ENCODE results near the gene ADI1.

The ADI1 gene

GRCh38 chr2:3465844-3466481 is 53.4 kb downstream of the ADI1 start:
- H3K4me3 ChIP-seq (ENCODE audit: insufficient read length, low read depth) = no peak overlapping the region
- peaks cover 57% of the 10 kb centered on the region for H3K36me3 ChIP-seq (ENCODE audit: insufficient read depth, insufficient read length, low read length)
- no peaks in the 10 kb centered on the region for H3K9me3 ChIP-seq (ENCODE audit: insufficient read depth, low read length)
- H3K27me3 ChIP-seq (ENCODE audit: insufficient read depth, insufficient read length) = no peaks in the 10 kb centered on the region
- DNase-seq (ENCODE audit: low read depth, low spot score) = no peak
- H3K9ac ChIP-seq (ENCODE audit: insufficient read length, low read depth) = peak overlapping the region; percentile 28
- TF ChIP-seq ZNF274 (IDR thresholded peaks at IDR 0.05; ENCODE audit: low read depth, low read length) = no peak
- no peak for TF ChIP-seq SUZ12 (IDR thresholded peaks at IDR 0.05; ENCODE audit: extremely low read depth, insufficient read depth, insufficient read length)
- no peak for TF ChIP-seq YY1 (IDR thresholded peaks at IDR 0.05; ENCODE audit: insufficient read depth, insufficient read length)
- H3K4me1 ChIP-seq (ENCODE audit: insufficient read depth, insufficient read length) = no peaks in the 10 kb centered on the region

GRCh38 chr2:3465328-3465727 is 54.0 kb downstream of the ADI1 start:
- H3K9me3 ChIP-seq (ENCODE audit: insufficient read depth, low read length) = no peaks in the 10 kb centered on the region
- H3K27me3 ChIP-seq (ENCODE audit: insufficient read depth, insufficient read length) = no peaks in the 10 kb centered on the region
- H3K4me1 ChIP-seq (ENCODE audit: insufficient read depth, insufficient read length) = no peaks in the 10 kb centered on the region
- TF ChIP-seq SUZ12 (IDR thresholded peaks at IDR 0.05; ENCODE audit: extremely low read depth, insufficient read depth, insufficient read length) (no peak), YY1 (IDR thresholded peaks at IDR 0.05; ENCODE audit: insufficient read depth, insufficient read length) (no peak), ZNF274 (IDR thresholded peaks at IDR 0.05; ENCODE audit: low read depth, low read length) (no peak)
- DNase-seq (ENCODE audit: low read depth, low spot score) = no peak
- no peak overlapping the region for H3K9ac ChIP-seq (ENCODE audit: insufficient read length, low read depth)
- peaks cover 62% of the 10 kb centered on the region for H3K36me3 ChIP-seq (ENCODE audit: insufficient read depth, insufficient read length, low read length)
- no peak overlapping the region for H3K4me3 ChIP-seq (ENCODE audit: insufficient read length, low read depth)

GRCh38 chr2:3464401-3465005 is 54.8 kb downstream of the ADI1 start:
- H3K4me1 ChIP-seq (ENCODE audit: insufficient read depth, insufficient read length) = no peaks in the 10 kb centered on the region
- H3K27me3 ChIP-seq (ENCODE audit: insufficient read depth, insufficient read length) = no peaks in the 10 kb centered on the region
- peaks cover 65% of the 10 kb centered on the region for H3K36me3 ChIP-seq (ENCODE audit: insufficient read depth, insufficient read length, low read length)
- no peak overlapping the region for H3K9ac ChIP-seq (ENCODE audit: insufficient read length, low read depth)
- H3K4me3 ChIP-seq (ENCODE audit: insufficient read length, low read depth) = no peak overlapping the region
- TF ChIP-seq YY1 (IDR thresholded peaks at IDR 0.05; ENCODE audit: insufficient read depth, insufficient read length) (no peak), SUZ12 (IDR thresholded peaks at IDR 0.05; ENCODE audit: extremely low read depth, insufficient read depth, insufficient read length) (no peak), ZNF274 (IDR thresholded peaks at IDR 0.05; ENCODE audit: low read depth, low read length) (no peak)
- no peaks in the 10 kb centered on the region for H3K9me3 ChIP-seq (ENCODE audit: insufficient read depth, low read length)
- no peak for DNase-seq (ENCODE audit: low read depth, low spot score)

- no peaks in the 10 kb centered on the region for H3K4me1 ChIP-seq (ENCODE audit: insufficient read depth, insufficient read length)
- TF ChIP-seq ZNF274 (IDR thresholded peaks at IDR 0.05; ENCODE audit: low read depth, low read length) (no peak), SUZ12 (IDR thresholded peaks at IDR 0.05; ENCODE audit: extremely low read depth, insufficient read depth, insufficient read length) (no peak), YY1 (IDR thresholded peaks at IDR 0.05; ENCODE audit: insufficient read depth, insufficient read length) (no peak)
- H3K36me3 ChIP-seq (ENCODE audit: insufficient read depth, insufficient read length, low read length) = peaks cover 65% of the 10 kb centered on the region
- H3K9me3 ChIP-seq (ENCODE audit: insufficient read depth, low read length) = no peaks in the 10 kb centered on the region
- H3K4me3 ChIP-seq (ENCODE audit: insufficient read length, low read depth) = no peak overlapping the region
- H3K9ac ChIP-seq (ENCODE audit: insufficient read length, low read depth) = no peak overlapping the region
- DNase-seq (ENCODE audit: low read depth, low spot score) = no peak
- H3K27me3 ChIP-seq (ENCODE audit: insufficient read depth, insufficient read length) = no peaks in the 10 kb centered on the region
Measured at GRCh38 chr2:3463944-3464343, 55.4 kb downstream of the ADI1 start.

GRCh38 chr2:3463186-3463835 is 56.0 kb downstream of the ADI1 start:
- no peak overlapping the region for H3K4me3 ChIP-seq (ENCODE audit: insufficient read length, low read depth)
- H3K36me3 ChIP-seq (ENCODE audit: insufficient read depth, insufficient read length, low read length) = peaks cover 65% of the 10 kb centered on the region
- no peak for DNase-seq (ENCODE audit: low read depth, low spot score)
- H3K9me3 ChIP-seq (ENCODE audit: insufficient read depth, low read length) = no peaks in the 10 kb centered on the region
- no peak overlapping the region for H3K9ac ChIP-seq (ENCODE audit: insufficient read length, low read depth)
- H3K4me1 ChIP-seq (ENCODE audit: insufficient read depth, insufficient read length) = no peaks in the 10 kb centered on the region
- no peaks in the 10 kb centered on the region for H3K27me3 ChIP-seq (ENCODE audit: insufficient read depth, insufficient read length)
- no peak for TF ChIP-seq ZNF274 (IDR thresholded peaks at IDR 0.05; ENCODE audit: low read depth, low read length)
- TF ChIP-seq YY1 (IDR thresholded peaks at IDR 0.05; ENCODE audit: insufficient read depth, insufficient read length) = no peak
- TF ChIP-seq SUZ12 (IDR thresholded peaks at IDR 0.05; ENCODE audit: extremely low read depth, insufficient read depth, insufficient read length) = no peak

GRCh38 chr2:3462493-3463104 is 56.7 kb downstream of the ADI1 start:
- TF ChIP-seq SUZ12 (IDR thresholded peaks at IDR 0.05; ENCODE audit: extremely low read depth, insufficient read depth, insufficient read length) (no peak), YY1 (IDR thresholded peaks at IDR 0.05; ENCODE audit: insufficient read depth, insufficient read length) (no peak), ZNF274 (IDR thresholded peaks at IDR 0.05; ENCODE audit: low read depth, low read length) (no peak)

More at GRCh38 chr2:3462493-3463104, 56.7 kb downstream of the ADI1 start:
- DNase-seq (ENCODE audit: low read depth, low spot score) = no peak
- H3K9ac ChIP-seq (ENCODE audit: insufficient read length, low read depth) = no peak overlapping the region
- H3K9me3 ChIP-seq (ENCODE audit: insufficient read depth, low read length) = no peaks in the 10 kb centered on the region
- H3K36me3 ChIP-seq (ENCODE audit: insufficient read depth, insufficient read length, low read length) = peaks cover 66% of the 10 kb centered on the region
- H3K27me3 ChIP-seq (ENCODE audit: insufficient read depth, insufficient read length) = no peaks in the 10 kb centered on the region
- no peaks in the 10 kb centered on the region for H3K4me1 ChIP-seq (ENCODE audit: insufficient read depth, insufficient read length)
- no peak overlapping the region for H3K4me3 ChIP-seq (ENCODE audit: insufficient read length, low read depth)

Measured in NT2/D1 (cell line).